ENCODE data around the gene TMEM269. TPM values are rescaled to one million over a fixed set of nuclear protein-coding genes. Genes with fewer than 3 reads are reported as not detected.
A peak's percentile ranks its signal among the peaks of the same experiment; 100 is the strongest.

TMEM269 gene
- total RNA-seq, 1 experiment from 2014 or later = 0.11 TPM

- Histone ChIP-seq H3K79me2 (ENCODE audit: low read length) (0 out of 2 replicates have a peak, but pooled peaks cover 3% of the 10 kb centered on the region), H3K36me3 (ENCODE audit: low read depth, low read length) (no peaks in the 10 kb centered on the region; the same call in 1 of the 2 replicates), H3K4me2 (ENCODE audit: low read length) (peak overlapping the region; percentile 84), H3K9me3 (ENCODE audit: low read length) (no peaks in the 10 kb centered on the region), H2AFZ (ENCODE audit: low read length) (no peak overlapping the region; the same call in 1 of the 2 replicates), H3F3A (ENCODE audit: low read length, unreplicated experiment) (no peaks in the 10 kb centered on the region), H3K9ac (ENCODE audit: low read length) (peak overlapping the region; percentile 98), H3K4me1 (ENCODE audit: insufficient read depth, low read length) (peaks cover 14% of the 10 kb centered on the region), H4K20me1 (ENCODE audit: low read length) (no peaks in the 10 kb centered on the region), H3K9me2 (replicated peaks; ENCODE audit: low read length) (no peaks in the 10 kb centered on the region), H3K27ac (ENCODE audit: low read length) (peak overlapping the region; percentile 97), H3K4me3 (ENCODE audit: low read length) (peak overlapping the region; percentile 86), H3K27me3 (ENCODE audit: low read length) (no peaks in the 10 kb centered on the region)
- intact Hi-C loops (cut with micrococcal nuclease) = loop anchor here (5.0 kb wide), 1 partner anchor 50 kb away; the partner anchor contains the start of genes C1orf50 and P3H1
- BruUV-seq (replicated peaks) = no TSS peak
- ATAC-seq = peak; percentile 80
- POLR2A ChIA-PET (ENCODE audit: unreplicated experiment) = interaction anchor here (0.7 to 1.4 kb wide), 3 partner anchors 29 to 1280 kb away, joined by 3 to 4 read pairs (median 3); partner anchors contain the start of gene ZNF691
- no peak for DNase-seq
- TF ChIP-seq EZH2phosphoT487 (IDR thresholded peaks at IDR 0.05; ENCODE audit: borderline replicate concordance, low read length) (no peak), EZH2 (IDR thresholded peaks at IDR 0.05; ENCODE audit: low read length, unreplicated experiment) (no peak)
- TF ChIP-seq, protein P1, sequence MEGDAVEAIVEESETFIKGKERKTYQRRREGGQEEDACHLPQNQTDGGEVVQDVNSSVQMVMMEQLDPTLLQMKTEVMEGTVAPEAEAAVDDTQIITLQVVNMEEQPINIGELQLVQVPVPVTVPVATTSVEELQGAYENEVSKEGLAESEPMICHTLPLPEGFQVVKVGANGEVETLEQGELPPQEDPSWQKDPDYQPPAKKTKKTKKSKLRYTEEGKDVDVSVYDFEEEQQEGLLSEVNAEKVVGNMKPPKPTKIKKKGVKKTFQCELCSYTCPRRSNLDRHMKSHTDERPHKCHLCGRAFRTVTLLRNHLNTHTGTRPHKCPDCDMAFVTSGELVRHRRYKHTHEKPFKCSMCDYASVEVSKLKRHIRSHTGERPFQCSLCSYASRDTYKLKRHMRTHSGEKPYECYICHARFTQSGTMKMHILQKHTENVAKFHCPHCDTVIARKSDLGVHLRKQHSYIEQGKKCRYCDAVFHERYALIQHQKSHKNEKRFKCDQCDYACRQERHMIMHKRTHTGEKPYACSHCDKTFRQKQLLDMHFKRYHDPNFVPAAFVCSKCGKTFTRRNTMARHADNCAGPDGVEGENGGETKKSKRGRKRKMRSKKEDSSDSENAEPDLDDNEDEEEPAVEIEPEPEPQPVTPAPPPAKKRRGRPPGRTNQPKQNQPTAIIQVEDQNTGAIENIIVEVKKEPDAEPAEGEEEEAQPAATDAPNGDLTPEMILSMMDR (conservative IDR thresholded peaks at IDR 0.05; ENCODE audit: low read depth, low read length) = no peak
- CTCF ChIA-PET = no interaction called here
Measured at GRCh38 chr1:42817440-42817767, 32.6 kb downstream of the TMEM269 start.

GRCh38 chr1:42817976-42818375 lies 33.2 kb downstream of the TMEM269 start:
- Histone ChIP-seq H3K4me2 (ENCODE audit: low read length) (peak overlapping the region; percentile 84), H3K9ac (ENCODE audit: low read length) (0 out of 2 replicates have a peak overlapping the region, but pooled peaks have one; percentile 98), H3K27ac (ENCODE audit: low read length) (no peak overlapping the region), H3K4me1 (ENCODE audit: insufficient read depth, low read length) (peaks cover 18% of the 10 kb centered on the region), H3K27me3 (ENCODE audit: low read length) (no peaks in the 10 kb centered on the region), H2AFZ (ENCODE audit: low read length) (no peak overlapping the region), H3K36me3 (ENCODE audit: low read depth, low read length) (no peaks in the 10 kb centered on the region; the same call in 1 of the 2 replicates), H3K4me3 (ENCODE audit: low read length) (peak overlapping the region; percentile 86), H3K9me3 (ENCODE audit: low read length) (no peaks in the 10 kb centered on the region), H3K9me2 (replicated peaks; ENCODE audit: low read length) (no peaks in the 10 kb centered on the region), H3F3A (ENCODE audit: low read length, unreplicated experiment) (no peaks in the 10 kb centered on the region), H3K79me2 (ENCODE audit: low read length) (0 out of 2 replicates have a peak, but pooled peaks cover 3% of the 10 kb centered on the region), H4K20me1 (ENCODE audit: low read length) (no peaks in the 10 kb centered on the region)
- ATAC-seq (no peak), DNase-seq (no peak)
- no TSS peak for BruUV-seq (replicated peaks)
- ChIA-PET CTCF (no interaction called here), POLR2A (ENCODE audit: unreplicated experiment) (interaction anchor here (0.7 to 1.4 kb wide), 2 partner anchors 28 to 45 kb away, joined by 3 to 4 read pairs; partner anchors contain the start of gene ZNF691)
- intact Hi-C loops (cut with micrococcal nuclease) = loop anchor here (5.0 kb wide), 1 partner anchor 51 kb away; the partner anchor contains the start of genes C1orf50 and P3H1
- TF ChIP-seq, protein P1 (conservative IDR thresholded peaks at IDR 0.05; ENCODE audit: low read depth, low read length) = no peak
- TF ChIP-seq EZH2phosphoT487 (IDR thresholded peaks at IDR 0.05; ENCODE audit: borderline replicate concordance, low read length) (no peak), EZH2 (IDR thresholded peaks at IDR 0.05; ENCODE audit: low read length, unreplicated experiment) (no peak)

DNA sequence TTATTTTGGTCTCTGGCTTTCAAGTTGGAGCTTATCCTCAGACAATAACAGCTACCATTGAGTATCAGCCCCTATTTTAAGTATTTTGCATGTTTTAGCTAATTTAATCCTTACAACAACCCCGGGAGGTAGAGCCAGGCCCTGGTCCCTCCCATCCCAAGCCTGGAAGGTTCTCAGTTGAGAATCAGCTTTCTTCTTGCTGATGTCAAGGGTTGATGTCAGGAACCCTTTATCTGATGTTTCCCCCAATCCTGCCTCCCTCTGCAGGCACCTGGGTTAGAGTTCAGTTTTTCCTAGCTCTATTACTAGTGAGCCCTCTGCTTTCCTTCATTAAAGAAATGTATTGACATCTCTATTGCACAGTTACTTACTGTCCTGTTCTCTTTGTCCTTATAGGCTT lies 36.0 kb downstream of the TMEM269 start:
- POLR2A ChIA-PET (ENCODE audit: unreplicated experiment) = interaction anchor here (0.7 kb wide), 2 partner anchors 50 to 111 kb away, joined by 4 to 43 read pairs; no protein-coding TSS in a partner anchor
- no peak overlapping the region for H2AFZ ChIP-seq (ENCODE audit: low read length)
- BruUV-seq (replicated peaks) = no TSS peak
- peaks cover 23% of the 10 kb centered on the region for H3K4me1 ChIP-seq (ENCODE audit: insufficient read depth, low read length)
- no peaks in the 10 kb centered on the region for H3K36me3 ChIP-seq (ENCODE audit: low read depth, low read length)
- DNase-seq (no peak), ATAC-seq (no peak)
- H4K20me1 ChIP-seq (ENCODE audit: low read length) = no peaks in the 10 kb centered on the region
- no peaks in the 10 kb centered on the region for H3K27me3 ChIP-seq (ENCODE audit: low read length)
- H3K9me2 ChIP-seq (replicated peaks; ENCODE audit: low read length) = no peaks in the 10 kb centered on the region
- TF ChIP-seq, protein P1 (conservative IDR thresholded peaks at IDR 0.05; ENCODE audit: low read depth, low read length) = no peak
- no peak for TF ChIP-seq EZH2 (IDR thresholded peaks at IDR 0.05; ENCODE audit: low read length, unreplicated experiment)
- no peak for TF ChIP-seq EZH2phosphoT487 (IDR thresholded peaks at IDR 0.05; ENCODE audit: borderline replicate concordance, low read length)
- H3K9ac ChIP-seq (ENCODE audit: low read length) = no peak overlapping the region
- no peak overlapping the region for H3K4me3 ChIP-seq (ENCODE audit: low read length)
- H3F3A ChIP-seq (ENCODE audit: low read length, unreplicated experiment) = no peaks in the 10 kb centered on the region
- intact Hi-C loops (cut with micrococcal nuclease) = no loop called here
- CTCF ChIA-PET = no interaction called here
- 0 out of 2 replicates have a peak, but pooled peaks cover 3% of the 10 kb centered on the region for H3K79me2 ChIP-seq (ENCODE audit: low read length)
- no peak overlapping the region for H3K4me2 ChIP-seq (ENCODE audit: low read length)
- no peak overlapping the region for H3K27ac ChIP-seq (ENCODE audit: low read length)
- no peaks in the 10 kb centered on the region for H3K9me3 ChIP-seq (ENCODE audit: low read length)
